Stomach (tissue), 9 donors: ENCODE measurements around the gene DBNDD2. TPM values are rescaled to one million over a fixed set of nuclear protein-coding genes. Genes with fewer than 3 reads are reported as not detected.

ENCODE experiments used
- DNase-seq, 2 donors: peaks; one replicate each; pipeline versions ENCODE4 v3.0.0 to v3.0.0-alpha.2; 2013 to 2019
- H3K27ac ChIP-seq, 5 donors: fragments of 200-600 bp in 4 of 5; sonication (generic) in 4 of 5; one replicate each; pipeline ENCODE4 v1.5.1; 2013 to 2019; ENCODE audit warnings: mild to moderate bottlenecking in 1 of 5, moderate library complexity in 1 of 5
- H3K27me3 ChIP-seq, 3 donors: fragments of 200-600 bp; sonication (generic); one replicate each; pipeline ENCODE4 v1.5.1; 2017 to 2019; ENCODE audit warnings: mixed run types in 1 of 3
- H3K36me3 ChIP-seq, 4 donors: fragments of 200-600 bp; sonication (generic); 1 replicate in 3 of 4; 2 replicates in 1 of 4; pipeline ENCODE4 v1.5.1; 2016 to 2019
- H3K4me1 ChIP-seq, 4 donors: fragments of 200-600 bp; sonication (generic); one replicate each; pipeline ENCODE4 v1.5.1; 2016 to 2019
- H3K4me3 ChIP-seq, 4 donors: fragments of 200-600 bp; sonication (generic) in 3 of 4; one replicate each; pipeline ENCODE4 v1.5.1; 2016 to 2019; ENCODE audit warnings: mild to moderate bottlenecking in 1 of 4
- H3K9me3 ChIP-seq, 4 donors: fragments of 200-600 bp; sonication (generic); one replicate each; pipeline ENCODE4 v1.5.1; 2016 to 2019
- EP300 ChIP-seq: sonication (generic); formaldehyde crosslinking; IDR thresholded peaks from one replicate; pipeline ENCODE4 v1.6.1; 2017; ENCODE audit warnings: antibody characterized with exemption
- POLR2A ChIP-seq, 4 donors: fragments of 450-650 bp; IDR thresholded peaks; one replicate each; pipeline ENCODE4 v1.6.1; 2016; ENCODE audit warnings: antibody characterized with exemption in 4 of 4, control low read depth in 2 of 4, mild to moderate bottlenecking in 1 of 4, moderate library complexity in 1 of 4
- POLR2AphosphoS5 ChIP-seq, 3 donors: sonication (generic); formaldehyde crosslinking; IDR thresholded peaks; one replicate each; pipeline ENCODE4 v1.6.1; 2016; ENCODE audit warnings: antibody characterized with exemption in 3 of 3
- WGBS, 5 donors: extraction: QIAGEN DNeasy Blood & Tissue Kit in 3 of 5; methylation state at CpG; one replicate each; pipeline versions ENCODE4 v1.1.5 to v1.1.7; 2013 to 2018; 5-methylcytosine and 5-hydroxymethylcytosine counted together
- intact Hi-C: fragments of 100-400 bp; cut with DNase I; formaldehyde crosslinking; loops from one replicate; pipeline ENCODE4 v1.15.1; 2023; ENCODE audit warnings: low total_unique reads
- polyA plus RNA-seq, 3 donors: library from polyadenylated mRNA; stranded (reverse); fragments of 200-250 nt; gene quantifications; one replicate each; pipeline ENCODE4 v1.2.3, GENCODE V29; 2013
- total RNA-seq, 5 donors: library from RNA; depleted of rRNA; stranded (reverse); fragments of >200 nt; gene quantifications; one replicate each; pipeline versions ENCODE4 v1.1.0 to v1.2.3, GENCODE V29; 2014 to 2016
- TF ChIP-seq, protein P1 (sequence below), 7 experiments: fragments of 450-650 bp in 4 of 7; fragments of 200-600 bp in 3 of 7; sonication (generic) in 3 of 7; IDR thresholded peaks; one replicate each; pipeline ENCODE4 v1.5.1; 2016 to 2019; ENCODE audit warnings: antibody characterized with exemption in 7 of 7, control low read depth in 2 of 7, mild to moderate bottlenecking in 1 of 7
- donor health status: healthy with polysubstance abuse.
- donor health status: Bipolar disorder and iron deficiency.
- donor health status: healthy.

Gene DBNDD2
- total and polyA plus RNA-seq, 8 donors = 10.6 to 131 (median 58.1) TPM

DNA sequence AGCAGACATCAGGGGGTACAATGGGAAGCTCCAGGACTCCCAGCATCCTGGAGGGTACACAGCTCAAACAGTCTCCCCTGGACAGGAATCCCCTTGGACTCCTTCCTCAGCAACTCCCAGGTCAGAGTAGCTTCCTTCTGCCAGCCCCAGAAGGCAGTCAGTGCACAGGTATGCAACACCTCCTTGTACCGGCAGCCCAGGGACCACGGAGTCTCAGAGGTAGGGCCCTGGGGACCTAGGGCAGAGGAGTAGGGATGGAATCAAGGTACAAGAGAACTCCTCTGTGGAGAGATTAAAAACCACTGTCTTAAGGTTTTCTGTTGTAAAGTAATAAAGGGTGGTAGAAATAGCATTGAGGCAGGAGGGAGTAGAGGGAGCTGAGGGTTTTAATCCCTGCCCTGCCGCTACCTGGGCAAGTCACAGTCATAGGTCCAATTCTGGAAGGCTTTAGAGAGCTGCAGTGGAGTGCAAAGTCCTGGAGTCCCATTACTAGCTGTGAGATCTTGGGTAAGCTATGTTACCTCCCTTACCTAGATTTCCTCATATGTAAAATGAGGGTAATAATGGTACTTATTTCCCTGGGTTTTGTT is 37.4 kb upstream of the DBNDD2 start:
- peaks cover 14 to 42% (median 22%) of the 10 kb centered on the region in 4 donors for H3K4me1 ChIP-seq
- H3K4me3 ChIP-seq = no peak overlapping the region
- TF ChIP-seq, protein P1, sequence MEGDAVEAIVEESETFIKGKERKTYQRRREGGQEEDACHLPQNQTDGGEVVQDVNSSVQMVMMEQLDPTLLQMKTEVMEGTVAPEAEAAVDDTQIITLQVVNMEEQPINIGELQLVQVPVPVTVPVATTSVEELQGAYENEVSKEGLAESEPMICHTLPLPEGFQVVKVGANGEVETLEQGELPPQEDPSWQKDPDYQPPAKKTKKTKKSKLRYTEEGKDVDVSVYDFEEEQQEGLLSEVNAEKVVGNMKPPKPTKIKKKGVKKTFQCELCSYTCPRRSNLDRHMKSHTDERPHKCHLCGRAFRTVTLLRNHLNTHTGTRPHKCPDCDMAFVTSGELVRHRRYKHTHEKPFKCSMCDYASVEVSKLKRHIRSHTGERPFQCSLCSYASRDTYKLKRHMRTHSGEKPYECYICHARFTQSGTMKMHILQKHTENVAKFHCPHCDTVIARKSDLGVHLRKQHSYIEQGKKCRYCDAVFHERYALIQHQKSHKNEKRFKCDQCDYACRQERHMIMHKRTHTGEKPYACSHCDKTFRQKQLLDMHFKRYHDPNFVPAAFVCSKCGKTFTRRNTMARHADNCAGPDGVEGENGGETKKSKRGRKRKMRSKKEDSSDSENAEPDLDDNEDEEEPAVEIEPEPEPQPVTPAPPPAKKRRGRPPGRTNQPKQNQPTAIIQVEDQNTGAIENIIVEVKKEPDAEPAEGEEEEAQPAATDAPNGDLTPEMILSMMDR (IDR thresholded peaks at IDR 0.05) = no peak
- intact Hi-C loops = no loop called here
- H3K27me3 ChIP-seq = no peaks in the 10 kb centered on the region
- no peak for DNase-seq
- 57 to 100% (median 73%) methylated on average over 3 of the region's 3 CpGs for WGBS, 5 donors
- no peaks in the 10 kb centered on the region for H3K9me3 ChIP-seq
- H3K36me3 ChIP-seq = peaks cover 21 to 43% (median 35%) of the 10 kb centered on the region in 4 donors
- H3K27ac ChIP-seq = no peak overlapping the region

GRCh38 chr20:45372241-45372640 is 35.8 kb upstream of the DBNDD2 start:
- 80 to 86% (median 82%) methylated on average over 10 of the region's 10 CpGs for WGBS, 5 donors
- peaks cover 14 to 39% (median 20%) of the 10 kb centered on the region in 4 donors for H3K4me1 ChIP-seq
- H3K4me3 ChIP-seq = peak overlapping the region in 2 of 4 donors; percentile 45 to 52
- peaks cover 7 to 31% (median 23%) of the 10 kb centered on the region in 4 donors for H3K36me3 ChIP-seq
- TF ChIP-seq POLR2AphosphoS5 (IDR thresholded peaks at IDR 0.05) (no peak), EP300 (no peak), POLR2A (IDR thresholded peaks at IDR 0.05) (no peak)
- TF ChIP-seq, protein P1 (IDR thresholded peaks at IDR 0.05) = no peak
- intact Hi-C loops = no loop called here
- H3K27ac ChIP-seq = peak overlapping the region in 4 of 5 donors; percentile 51 to 85 (median 81)
- H3K9me3 ChIP-seq = no peaks in the 10 kb centered on the region
- no peaks in the 10 kb centered on the region for H3K27me3 ChIP-seq
- no peak for DNase-seq

- Histone ChIP-seq H3K27me3 (no peaks in the 10 kb centered on the region), H3K36me3 (peaks cover 3 to 28% (median 18%) of the 10 kb centered on the region in 4 donors), H3K27ac (peak overlapping the region; percentile 2 to 85 (median 78)), H3K4me1 (peaks cover 14 to 38% (median 20%) of the 10 kb centered on the region in 4 donors), H3K4me3 (peak overlapping the region; percentile 45 to 52 (median 50)), H3K9me3 (no peaks in the 10 kb centered on the region)
- peak in 1 of 2 donors; percentile 57 for DNase-seq
- TF ChIP-seq, protein P1 (IDR thresholded peaks at IDR 0.05) = no peak
- TF ChIP-seq EP300 (no peak), POLR2A (IDR thresholded peaks at IDR 0.05) (no peak), POLR2AphosphoS5 (IDR thresholded peaks at IDR 0.05) (no peak)
- WGBS, 5 donors = 33 to 49% (median 41%) methylated on average over 26 to 30 of the region's 30 CpGs
- intact Hi-C loops = no loop called here
Measured at GRCh38 chr20:45372646-45373352, 35.3 kb upstream of the DBNDD2 start.

DNA sequence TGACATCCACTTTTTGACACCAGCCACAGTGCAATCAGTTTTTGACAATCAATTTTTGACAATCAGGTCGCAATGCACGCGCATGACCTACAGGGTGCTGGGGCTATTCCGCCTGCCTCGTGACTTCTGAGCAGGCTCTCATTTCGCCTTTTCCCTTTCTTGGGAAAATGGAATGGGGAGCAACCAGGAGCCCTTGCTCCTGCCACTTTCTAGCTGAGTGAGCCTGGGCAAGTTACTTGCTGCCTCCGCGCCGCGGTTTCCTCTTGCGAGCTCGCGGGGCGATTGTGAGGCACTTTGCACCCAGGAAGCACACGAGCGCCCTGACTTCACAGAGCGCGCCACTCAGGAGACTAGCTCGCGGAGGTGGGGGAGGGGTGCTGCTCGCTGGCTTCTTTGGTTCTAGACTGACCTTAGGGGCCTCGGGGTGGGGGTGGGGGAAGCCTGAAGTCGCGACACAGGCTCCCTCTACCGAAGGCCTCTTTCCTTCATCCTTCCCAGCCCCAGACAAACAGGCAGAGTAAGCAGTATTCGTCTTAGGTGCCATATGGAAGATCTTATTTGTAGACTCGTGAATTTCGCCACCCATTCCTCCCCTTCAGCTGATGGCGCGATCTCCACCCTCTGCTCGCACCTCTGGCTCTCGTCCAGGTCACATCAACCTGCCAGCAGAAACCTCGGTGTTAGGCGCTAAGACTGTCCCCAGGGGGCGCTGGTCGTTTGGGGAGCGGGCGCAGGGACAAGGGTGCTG is 34.6 kb upstream of the DBNDD2 start:
- Histone ChIP-seq H3K27me3 (no peaks in the 10 kb centered on the region), H3K4me1 (peaks cover 14 to 32% (median 20%) of the 10 kb centered on the region in 4 donors), H3K9me3 (no peaks in the 10 kb centered on the region), H3K27ac (peak overlapping the region; percentile 2 to 85 (median 78)), H3K36me3 (peaks cover 0 to 20% (median 10%) of the 10 kb centered on the region in 4 donors), H3K4me3 (peak overlapping the region; percentile 45 to 52 (median 50))
- DNase-seq = peak; percentile 92 to 95
- WGBS, 5 donors = 3 to 6% (median 4%) methylated on average over 35 to 38 of the region's 38 CpGs
- intact Hi-C loops = no loop called here
- TF ChIP-seq, protein P1 (IDR thresholded peaks at IDR 0.05) = peak in 5 of 7 experiments; percentile 73 to 94 (median 85)
- no peak for TF ChIP-seq EP300
- no peak for TF ChIP-seq POLR2A (IDR thresholded peaks at IDR 0.05)
- TF ChIP-seq POLR2AphosphoS5 (IDR thresholded peaks at IDR 0.05) = peak; percentile 19 to 80 (median 29)
